Prostate gland (tissue), 2 donors: ENCODE data around the gene RPRD1B. TPM values are rescaled to one million over a fixed set of nuclear protein-coding genes. Genes with fewer than 3 reads are reported as not detected.

Source experiments
- DNase-seq: peaks from one replicate; pipeline ENCODE4 v3.0.0-alpha.2; 2019; ENCODE audit warnings: low spot score
- H3K27ac ChIP-seq, 2 donors: fragments of 200-600 bp; sonication (generic); 2 replicates each; pipeline ENCODE4 v1.5.1; 2017 to 2019
- H3K27me3 ChIP-seq: fragments of 200-600 bp; sonication (generic); replicated peaks from 2 replicates; pipeline ENCODE4 v1.5.1; 2019; ENCODE audit not compliant: insufficient read depth
- H3K36me3 ChIP-seq, 2 donors: fragments of 200-600 bp; sonication (generic); 1 replicate in 1 of 2; 2 replicates in 1 of 2; pipeline versions ENCODE4 v1.5.1 to v1.8.1; 2017 to 2019
- H3K4me1 ChIP-seq: fragments of 200-600 bp; sonication (generic); replicated peaks from 2 replicates; pipeline ENCODE4 v1.5.1; 2019
- H3K4me3 ChIP-seq, 2 donors: fragments of 200-600 bp; sonication (generic); 2 replicates each; pipeline ENCODE4 v1.5.1; 2017 to 2019
- H3K9me3 ChIP-seq: fragments of 200-600 bp; sonication (generic); 2 replicates; pipeline ENCODE4 v1.5.1; 2017
- POLR2A ChIP-seq: fragments of 450-650 bp; IDR thresholded peaks from one replicate; pipeline ENCODE4 v1.6.1; 2016; ENCODE audit warnings: antibody characterized with exemption, mild to moderate bottlenecking
- POLR2AphosphoS5 ChIP-seq: sonication (generic); formaldehyde crosslinking; IDR thresholded peaks from one replicate; pipeline ENCODE4 v1.6.1; 2017; ENCODE audit warnings: antibody characterized with exemption
- WGBS: methylation state at CpG from one replicate; pipeline ENCODE4 v1.1.5; 2018; 5-methylcytosine and 5-hydroxymethylcytosine counted together
- intact Hi-C: fragments of 100-400 bp; cut with DNase I; formaldehyde crosslinking; loops from one replicate; pipeline ENCODE4 v1.14.2; 2022
- total RNA-seq, 2 donors: library from RNA; depleted of rRNA; stranded (reverse); fragments of >200 nt; gene quantifications; one replicate each; pipeline ENCODE4 v1.1.0, GENCODE V29; 2016
- TF ChIP-seq, protein P1 (sequence below), 4 experiments: fragments of 200-600 bp in 2 of 4; fragments of 450-650 bp in 2 of 4; sonication (generic) in 2 of 4; IDR thresholded peaks; 1 replicate in 3 of 4; 2 replicates in 1 of 4; pipeline ENCODE4 v1.5.1; 2016 to 2019; ENCODE audit warnings: antibody characterized with exemption in 4 of 4, mild to moderate bottlenecking in 2 of 4, moderate library complexity in 2 of 4

RPRD1B gene
- total RNA-seq, 2 donors from 2014 or later: 21.9 to 27.5 TPM

DNA sequence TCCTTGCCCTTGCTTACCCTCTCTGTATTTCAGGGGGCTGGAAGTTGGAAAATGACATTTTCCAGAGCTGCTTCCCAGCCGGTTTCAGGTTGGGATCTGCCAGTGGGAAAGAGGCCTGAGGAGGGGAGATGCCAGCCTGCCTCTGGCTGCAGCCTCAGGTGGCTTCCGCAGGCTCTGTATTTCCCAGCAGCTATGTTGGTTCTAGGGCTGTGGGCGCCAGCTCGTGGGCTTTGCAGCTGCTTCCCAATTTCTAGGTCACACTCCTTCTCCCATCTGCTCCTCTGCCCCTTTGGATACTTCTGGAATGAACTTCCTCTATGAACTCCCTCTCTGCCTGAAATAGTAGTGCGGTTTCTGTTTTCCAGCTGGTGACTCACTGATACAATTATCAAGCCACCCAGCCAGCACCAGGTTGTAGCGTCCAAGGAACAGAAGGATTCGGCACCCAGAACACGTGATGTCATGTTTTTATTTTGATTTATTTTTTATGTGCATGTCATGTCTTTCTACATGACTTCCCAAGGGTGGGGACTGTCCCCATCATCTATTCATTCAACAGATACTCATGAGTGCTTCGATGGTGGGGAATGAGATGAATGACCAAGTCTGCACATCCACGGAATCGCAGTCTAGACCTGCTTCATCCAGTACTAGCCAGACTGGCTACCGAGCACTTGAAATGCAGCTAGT is 93.5 kb downstream of the RPRD1B start:
- H3K9me3 ChIP-seq: no peaks in the 10 kb centered on the region
- 52% methylated on average over 12 of the region's 12 CpGs for WGBS
- no peak for DNase-seq
- intact Hi-C loops: no loop called here
- H3K36me3 ChIP-seq: peaks cover 0 to 5% of the 10 kb centered on the region in 2 donors
- no peak overlapping the region for H3K4me3 ChIP-seq
- TF ChIP-seq, protein P1, sequence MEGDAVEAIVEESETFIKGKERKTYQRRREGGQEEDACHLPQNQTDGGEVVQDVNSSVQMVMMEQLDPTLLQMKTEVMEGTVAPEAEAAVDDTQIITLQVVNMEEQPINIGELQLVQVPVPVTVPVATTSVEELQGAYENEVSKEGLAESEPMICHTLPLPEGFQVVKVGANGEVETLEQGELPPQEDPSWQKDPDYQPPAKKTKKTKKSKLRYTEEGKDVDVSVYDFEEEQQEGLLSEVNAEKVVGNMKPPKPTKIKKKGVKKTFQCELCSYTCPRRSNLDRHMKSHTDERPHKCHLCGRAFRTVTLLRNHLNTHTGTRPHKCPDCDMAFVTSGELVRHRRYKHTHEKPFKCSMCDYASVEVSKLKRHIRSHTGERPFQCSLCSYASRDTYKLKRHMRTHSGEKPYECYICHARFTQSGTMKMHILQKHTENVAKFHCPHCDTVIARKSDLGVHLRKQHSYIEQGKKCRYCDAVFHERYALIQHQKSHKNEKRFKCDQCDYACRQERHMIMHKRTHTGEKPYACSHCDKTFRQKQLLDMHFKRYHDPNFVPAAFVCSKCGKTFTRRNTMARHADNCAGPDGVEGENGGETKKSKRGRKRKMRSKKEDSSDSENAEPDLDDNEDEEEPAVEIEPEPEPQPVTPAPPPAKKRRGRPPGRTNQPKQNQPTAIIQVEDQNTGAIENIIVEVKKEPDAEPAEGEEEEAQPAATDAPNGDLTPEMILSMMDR (IDR thresholded peaks at IDR 0.05): no peak
- peak; percentile 69 for TF ChIP-seq POLR2AphosphoS5
- H3K27ac ChIP-seq: peak overlapping the region; percentile 43 to 65
- H3K27me3 ChIP-seq: no peaks in the 10 kb centered on the region
- H3K4me1 ChIP-seq: peaks cover 12% of the 10 kb centered on the region

DNA sequence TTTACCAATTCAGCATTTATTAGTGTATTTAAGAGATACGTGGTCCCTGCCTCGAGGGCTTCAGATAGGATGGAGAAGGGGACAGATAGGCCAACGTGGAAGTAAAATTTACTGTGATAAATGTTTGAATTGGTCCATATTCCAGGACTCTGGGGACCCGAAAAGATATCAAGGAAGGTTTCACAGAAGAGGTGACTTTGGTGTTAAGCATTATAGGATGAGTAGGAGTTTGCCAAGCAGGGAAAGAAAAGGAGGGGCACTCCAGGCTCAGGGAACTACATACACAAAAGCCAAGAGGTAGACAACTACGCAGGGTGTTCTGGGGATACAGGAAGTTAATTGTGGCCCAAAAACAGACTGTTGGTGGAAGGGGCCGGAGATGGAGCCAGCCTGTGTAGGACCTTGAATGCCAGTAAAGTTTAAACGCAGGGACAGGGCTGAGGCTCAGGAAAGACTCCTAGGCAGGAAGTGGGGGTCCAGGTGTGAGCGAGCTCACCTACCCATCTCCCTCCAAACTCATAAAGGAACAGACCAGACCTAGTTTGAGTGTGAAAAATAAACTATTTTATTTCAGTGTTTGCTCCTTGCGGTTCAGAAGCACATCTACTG is 94.5 kb downstream of the RPRD1B start:
- no peak for DNase-seq
- no peak for TF ChIP-seq POLR2A
- TF ChIP-seq, protein P1 (IDR thresholded peaks at IDR 0.05): no peak
- no peak for TF ChIP-seq POLR2AphosphoS5
- Histone ChIP-seq H3K9me3 (no peaks in the 10 kb centered on the region), H3K27me3 (no peaks in the 10 kb centered on the region), H3K4me3 (no peak overlapping the region), H3K27ac (peak overlapping the region in 1 of 2 donors; percentile 65), H3K4me1 (peaks cover 10% of the 10 kb centered on the region), H3K36me3 (peaks cover 0 to 5% of the 10 kb centered on the region in 2 donors)
- 87% methylated on average over 9 of the region's 9 CpGs for WGBS
- intact Hi-C loops: no loop called here

DNA sequence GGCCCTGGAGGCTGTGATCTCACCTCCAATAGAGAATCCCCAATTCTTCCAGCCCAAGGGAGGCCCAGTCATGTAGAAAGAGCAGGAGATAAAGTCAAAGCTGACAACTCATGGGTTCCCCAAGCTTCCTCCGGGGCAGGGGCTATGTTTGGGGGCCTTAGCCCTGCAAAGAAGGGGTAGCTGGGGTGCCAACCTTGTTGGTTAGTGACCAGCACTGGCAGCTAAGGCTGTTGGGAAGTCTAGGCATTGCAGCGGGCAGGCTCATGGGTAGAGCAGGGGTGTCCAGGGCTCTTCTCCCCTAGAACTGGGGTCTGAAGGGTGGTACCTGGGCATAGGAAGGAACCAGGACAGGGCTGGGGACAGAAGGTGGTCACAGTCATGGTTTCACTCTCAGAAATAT is 95.1 kb downstream of the RPRD1B start:
- Histone ChIP-seq H3K4me3 (no peak overlapping the region), H3K27me3 (no peaks in the 10 kb centered on the region), H3K4me1 (peaks cover 6% of the 10 kb centered on the region), H3K27ac (no peak overlapping the region), H3K36me3 (peaks cover 0 to 5% of the 10 kb centered on the region in 2 donors), H3K9me3 (no peaks in the 10 kb centered on the region)
- intact Hi-C loops: no loop called here
- 94% methylated on average over 2 of the region's 2 CpGs for WGBS
- no peak for DNase-seq
- no peak for TF ChIP-seq POLR2AphosphoS5
- TF ChIP-seq, protein P1 (IDR thresholded peaks at IDR 0.05): no peak
- no peak for TF ChIP-seq POLR2A

DNA sequence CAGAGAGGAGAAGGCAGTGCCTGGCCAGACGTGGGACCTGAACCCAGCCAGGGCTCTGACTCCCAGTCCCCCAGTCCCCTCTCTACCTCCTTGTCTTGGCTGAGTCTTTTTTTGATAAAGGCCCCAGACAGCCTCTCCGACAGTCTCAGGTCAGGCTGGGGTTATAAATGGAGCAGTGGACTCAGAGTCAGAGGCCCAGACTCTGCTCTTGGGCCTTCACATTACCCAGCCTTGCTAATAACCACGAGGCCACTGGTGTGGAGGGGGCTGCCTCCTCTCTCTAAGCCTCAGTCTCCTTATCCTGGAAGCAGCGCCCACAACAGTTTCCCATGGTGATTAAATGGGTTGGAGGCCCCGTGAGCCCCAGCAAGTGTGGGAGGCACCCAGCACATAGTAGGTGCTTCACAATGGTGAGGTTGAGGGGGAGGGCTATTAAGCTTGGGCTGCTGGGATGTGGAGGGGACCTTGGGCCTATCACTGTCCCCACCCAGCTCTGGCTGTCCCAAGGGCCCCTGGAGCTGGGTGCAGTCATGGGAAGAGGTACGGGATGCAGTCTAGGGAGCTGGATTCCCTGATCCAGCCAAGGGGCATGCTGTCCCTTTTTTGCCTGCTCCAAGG is 95.8 kb downstream of the RPRD1B start:
- Histone ChIP-seq H3K9me3 (no peaks in the 10 kb centered on the region), H3K36me3 (peaks cover 0 to 5% of the 10 kb centered on the region in 2 donors), H3K4me3 (no peak overlapping the region), H3K4me1 (peaks cover 6% of the 10 kb centered on the region), H3K27me3 (no peaks in the 10 kb centered on the region), H3K27ac (peak overlapping the region in 1 of 2 donors; percentile 18)
- WGBS: 92% methylated on average over 6 of the region's 6 CpGs
- TF ChIP-seq POLR2A (no peak), POLR2AphosphoS5 (no peak)
- TF ChIP-seq, protein P1 (IDR thresholded peaks at IDR 0.05): no peak
- no peak for DNase-seq
- intact Hi-C loops: no loop called here
